Kidney (tissue), 14 donors: ENCODE data around the gene KIF5A. TPM values are rescaled to one million over a fixed set of nuclear protein-coding genes. Genes with fewer than 3 reads are reported as not detected.
A peak's percentile ranks its signal among the peaks of the same experiment; 100 is the strongest.

ENCODE experiments used
- DNase-seq, 5 donors: peaks; one replicate each; pipeline ENCODE4 v3.0.0-alpha.2; 2013 to 2020
- FAIRE-seq: peaks from 2 replicates; lab custom pipeline; 2012; peaks lifted over from hg19 to GRCh38; lab: Jason Lieb, UNC
- H3K27ac ChIP-seq, 2 donors: one replicate each; pipeline ENCODE4 v1.7.0; 2013; ENCODE audit warnings: low read depth in 2 of 2, low read length in 2 of 2, inconsistent platforms in 1 of 2
- H3K27me3 ChIP-seq: one replicate; pipeline ENCODE4 v1.7.1; 2013; ENCODE audit warnings: low read length, inconsistent platforms; ENCODE audit not compliant: control insufficient read depth, insufficient read depth
- H3K36me3 ChIP-seq, 3 donors: one replicate each; pipeline versions ENCODE4 v1.7.0 to v1.7.1; 2013; ENCODE audit warnings: low read length in 3 of 3, control low read depth in 1 of 3, inconsistent platforms in 1 of 3; ENCODE audit not compliant: insufficient read depth in 3 of 3, control insufficient read depth in 2 of 3
- H3K4me1 ChIP-seq, 3 donors: one replicate each; pipeline versions ENCODE4 v1.7.0 to v1.7.1; 2013; ENCODE audit warnings: low read length in 3 of 3, inconsistent platforms in 1 of 3, low read depth in 1 of 3; ENCODE audit not compliant: control insufficient read depth in 2 of 3, insufficient read depth in 2 of 3
- H3K4me3 ChIP-seq, 3 donors: one replicate each; pipeline versions ENCODE4 v1.7.0 to v1.8.1; 2013; ENCODE audit warnings: low read length in 3 of 3, control low read depth in 1 of 3, inconsistent platforms in 1 of 3
- H3K9ac ChIP-seq, 3 donors: one replicate each; pipeline versions ENCODE4 v1.7.0 to v1.7.1; 2013; ENCODE audit warnings: low read length in 3 of 3, control low read depth in 1 of 3, inconsistent platforms in 1 of 3
- H3K9me3 ChIP-seq, 3 donors: one replicate each; pipeline versions ENCODE4 v1.7.0 to v1.7.1; 2013; ENCODE audit warnings: low read length in 3 of 3, control low read depth in 1 of 3, inconsistent platforms in 1 of 3; ENCODE audit not compliant: control insufficient read depth in 2 of 3, insufficient read depth in 1 of 3
- CTCF ChIP-seq: IDR thresholded peaks from 3 replicates; pipeline ENCODE4 v1.5.1; 2012; ENCODE audit warnings: mild to moderate bottlenecking, moderate library complexity, borderline replicate concordance; ENCODE audit not compliant: insufficient read depth; ENCODE audit errors: extremely low read depth
- intact Hi-C: fragments of 100-400 bp; cut with DNase I; formaldehyde crosslinking; loops from one replicate; pipeline ENCODE4 v1.11.1; 2022
- polyA plus RNA-seq: library from polyadenylated mRNA; stranded (reverse); fragments of 350-450 nt; fragmentation: Illumina TruSeq; extraction: RNeasy Lipid Tissue Mini Kit (QIAGEN cat#74804); gene quantifications from one replicate; pipeline ENCODE4 v1.2.3, GENCODE V29; 2014; ENCODE audit warnings: low read depth, low replicate concordance; ENCODE audit not compliant: insufficient read depth
- total RNA-seq: library from RNA; stranded (reverse); fragmentation: NEBNext Ultra II Directional; extraction: Animal tissue kit (Norgen Biotek cat#: 25700); gene quantifications from one replicate; pipeline ENCODE4 v1.2.1, GENCODE V29; 2021
- donor health status: control.
- donor health status: control.
- donor health status: control.
- donor health status: control.
- donor health status: control.
- donor health status: DM: yes; HTN: yes; CAD: no.
- donor health status: Normal renal cell carcinoma (clear cell type).

KIF5A gene
- total and polyA plus RNA-seq, 2 donors from 2014 or later = 0.69 to 1.3 TPM

- FAIRE-seq (no peak), DNase-seq (peak in 3 of 5 donors; percentile 56 to 82 (median 78))
- Histone ChIP-seq H3K4me3 (peak within 1 kb of the TSS; percentile 75 to 85 (median 82)), H3K27ac (peak within 1 kb of the TSS; percentile 69 to 85), H3K9me3 (no peaks in the 10 kb centered on the region), H3K36me3 (peaks cover 0 to 21% (median 4%) of the 10 kb centered on the region in 3 donors), H3K9ac (peak within 1 kb of the TSS; percentile 72 to 88 (median 83)), H3K27me3 (no peaks in the 10 kb centered on the region), H3K4me1 (peaks cover 0 to 6% (median 0%) of the 10 kb centered on the region in 3 donors)
- no peak for TF ChIP-seq CTCF
- intact Hi-C loops = no loop called here
These were observed 54.7 kb downstream of the KIF5A start, which contains the start of gene DTX3 for GRCh38 chr12:57604454-57604991. TSS of gene DTX3 (plus strand) at chr12:57604824. CDS start at chr12:57606518, 1,694 bp downstream.

GRCh38 chr12:57604992-57605810, 55.4 kb downstream of the KIF5A start:
- no peak for FAIRE-seq
- peak in 3 of 5 donors; percentile 26 to 76 (median 58) for DNase-seq
- peaks cover 0 to 6% (median 0%) of the 10 kb centered on the region in 3 donors for H3K4me1 ChIP-seq

GRCh38 chr12:57605811-57606311, 56.0 kb downstream of the KIF5A start:
- no peaks in the 10 kb centered on the region for H3K27me3 ChIP-seq
- H3K27ac ChIP-seq = no peak overlapping the region
- H3K36me3 ChIP-seq = peaks cover 0 to 7% (median 2%) of the 10 kb centered on the region in 3 donors
- intact Hi-C loops = no loop called here
- peaks cover 0 to 6% (median 0%) of the 10 kb centered on the region in 3 donors for H3K4me1 ChIP-seq
- no peak overlapping the region for H3K9ac ChIP-seq
- no peaks in the 10 kb centered on the region for H3K9me3 ChIP-seq
- FAIRE-seq (no peak), DNase-seq (no peak)
- H3K4me3 ChIP-seq = peak overlapping the region in 1 of 3 donors; percentile 75
- no peak for TF ChIP-seq CTCF

More at GRCh38 chr12:57604992-57605810, 55.4 kb downstream of the KIF5A start:
- Histone ChIP-seq H3K9me3 (no peaks in the 10 kb centered on the region), H3K36me3 (peaks cover 0 to 14% (median 2%) of the 10 kb centered on the region in 3 donors), H3K9ac (peak overlapping the region; percentile 27 to 87 (median 72)), H3K4me3 (peak overlapping the region; percentile 58 to 75 (median 63)), H3K27me3 (no peaks in the 10 kb centered on the region), H3K27ac (peak overlapping the region; percentile 56 to 69)
- TF ChIP-seq CTCF = no peak
- intact Hi-C loops = no loop called here
